Frontal cortex (tissue), 4 donors: ENCODE results near the gene ERGIC1. TPM values are rescaled to one million over a fixed set of nuclear protein-coding genes. Genes with fewer than 3 reads are reported as not detected.
"Not testable (repeated sequence)": the region's sequence is repeated elsewhere in the genome, so short reads cannot be mapped to it uniquely, and the experiment has no call there.

Experiments
- DNase-seq, 2 donors: peaks; one replicate each; pipeline ENCODE4 v3.0.0; 2012; ENCODE audit warnings: low spot score in 2 of 2
- FAIRE-seq: peaks from 2 replicates; lab custom pipeline; 2012; peaks lifted over from hg19 to GRCh38; lab: Jason Lieb, UNC
- total RNA-seq: library from RNA; depleted of rRNA; stranded (reverse); fragments of >200 nt; gene quantifications from one replicate; pipeline ENCODE4 v1.2.3, GENCODE V29; 2014
- donor health status: control.
- donor health status: control.
- donor health status: control.

Gene ERGIC1
- total RNA-seq, 1 donor from 2014 or later = 33.0 TPM

DNA sequence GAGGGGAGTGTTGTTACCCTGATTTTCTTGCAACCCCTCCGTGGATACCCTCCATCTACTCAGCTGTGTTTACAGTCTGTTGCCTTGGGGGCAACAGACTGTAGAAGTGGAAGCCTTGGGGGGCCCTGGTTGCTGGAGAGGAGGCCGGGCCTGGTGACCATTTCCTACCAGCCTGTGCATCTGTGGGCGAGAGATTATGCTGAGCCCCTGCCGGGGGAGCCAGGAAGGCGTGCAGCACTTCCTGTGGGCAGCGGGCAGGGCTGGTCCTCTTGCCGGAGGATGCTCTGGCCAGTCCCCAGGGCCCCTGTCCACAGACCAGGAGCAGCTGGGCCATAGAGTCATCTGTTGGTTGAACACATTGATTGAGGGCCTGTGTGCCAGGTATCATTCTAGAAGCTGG, 11.1 kb downstream of the ERGIC1 start:
- FAIRE-seq (no peak), DNase-seq (no peak)

DNA sequence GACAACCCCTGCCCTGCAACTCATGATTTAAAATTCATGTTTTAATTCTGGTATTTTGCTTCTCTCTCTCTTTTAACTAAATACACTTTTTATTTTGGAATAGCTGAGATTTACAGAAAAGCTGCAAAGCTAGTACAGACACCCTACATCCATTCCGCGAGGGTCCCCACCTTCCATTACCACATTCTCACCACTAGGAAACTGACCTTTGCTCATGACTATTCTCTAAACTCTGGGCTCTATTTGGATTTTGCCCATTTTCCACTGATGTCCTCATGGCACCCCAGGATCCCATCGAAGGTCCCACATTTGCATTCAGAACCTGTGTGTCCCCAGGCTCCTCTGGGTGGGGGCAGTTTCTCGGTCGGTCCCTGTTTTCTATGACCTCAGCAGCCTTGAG, 11.5 kb downstream of the ERGIC1 start:
- no peak for FAIRE-seq
- DNase-seq = no peak

DNA sequence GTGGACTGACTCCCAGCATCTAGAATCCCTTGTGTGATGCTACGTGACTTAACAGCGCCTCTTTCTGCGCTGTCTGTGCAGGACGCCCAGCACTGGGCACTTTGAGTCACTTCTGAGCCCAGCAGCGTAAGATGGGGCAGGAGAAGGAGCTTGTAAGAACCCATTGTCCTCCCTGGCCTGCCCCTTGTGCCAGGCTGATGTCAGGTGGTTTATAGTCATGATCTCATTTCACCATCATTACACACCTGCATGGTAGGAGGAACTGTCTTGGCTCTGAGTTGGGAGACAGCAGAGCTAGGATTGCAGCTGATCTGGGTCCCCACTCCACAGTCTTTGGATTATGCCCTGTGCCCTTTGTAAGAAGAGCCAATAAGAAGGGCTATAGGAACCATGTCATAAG, 12.2 kb downstream of the ERGIC1 start:
- no peak for FAIRE-seq

DNA sequence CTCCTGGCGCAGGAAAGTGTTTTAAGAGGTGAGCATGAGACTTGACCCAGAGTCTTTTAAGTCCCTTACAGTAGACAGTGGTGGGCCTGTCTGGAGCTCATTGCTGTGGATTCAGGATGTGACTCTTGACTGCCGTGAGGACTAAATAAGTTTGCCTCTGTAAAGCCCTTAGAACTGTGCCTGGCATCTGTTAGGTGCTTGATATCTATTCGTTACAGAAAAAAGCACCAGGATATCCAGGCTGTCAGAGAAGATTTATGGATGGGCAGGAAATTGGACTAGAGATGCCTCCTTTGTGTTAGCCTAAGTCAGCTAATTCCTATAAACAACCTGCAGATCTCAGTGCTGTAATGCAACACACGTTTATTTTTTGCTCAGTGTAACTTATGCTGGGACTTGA, 12.6 kb downstream of the ERGIC1 start:
- no peak for FAIRE-seq

More for the DNA sequence above, 12.2 kb downstream of the ERGIC1 start:
- DNase-seq = no peak

DNA sequence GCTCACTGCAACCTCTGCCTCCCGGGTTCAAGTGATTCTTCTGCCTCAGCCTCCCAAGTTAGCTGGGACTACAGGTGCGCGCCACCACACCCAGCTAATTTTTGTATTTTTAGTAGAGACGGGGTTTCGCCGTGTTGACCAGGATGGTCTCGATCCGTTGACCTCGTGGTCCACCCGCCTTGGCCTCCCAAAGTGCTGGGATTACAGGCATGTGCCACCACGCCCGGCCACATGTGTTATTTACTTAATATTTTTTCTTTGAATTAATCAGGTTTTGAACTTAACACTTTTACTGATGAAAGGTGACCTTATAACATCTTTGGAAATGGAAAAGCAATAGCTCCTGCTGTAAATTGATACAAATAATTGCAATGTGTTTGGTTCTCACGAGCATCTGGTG, 13.5 kb downstream of the ERGIC1 start:
- not testable (repeated sequence) for DNase-seq, FAIRE-seq

More for the DNA sequence above, 12.6 kb downstream of the ERGIC1 start:
- DNase-seq = no peak

DNA sequence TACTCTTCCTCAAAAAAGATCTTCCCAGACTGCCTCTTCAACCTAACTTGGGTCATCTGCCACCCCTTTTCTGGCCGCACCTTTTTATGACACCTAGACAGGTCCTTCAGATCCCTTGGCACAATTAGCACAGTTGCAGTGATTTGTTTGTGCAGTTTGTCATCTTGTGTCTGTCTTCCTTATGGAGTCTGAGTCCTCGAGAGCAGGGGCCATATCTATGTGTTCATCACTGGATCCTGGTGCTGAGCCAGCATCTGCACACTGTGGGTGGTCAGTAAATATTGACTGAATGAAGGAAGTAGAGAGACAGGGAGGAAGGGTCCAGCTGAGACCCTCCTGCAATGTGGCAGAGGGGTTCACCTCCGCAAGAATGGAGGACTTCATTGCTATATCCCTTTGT, 14.4 kb downstream of the ERGIC1 start:
- FAIRE-seq (no peak), DNase-seq (no peak)

DNA sequence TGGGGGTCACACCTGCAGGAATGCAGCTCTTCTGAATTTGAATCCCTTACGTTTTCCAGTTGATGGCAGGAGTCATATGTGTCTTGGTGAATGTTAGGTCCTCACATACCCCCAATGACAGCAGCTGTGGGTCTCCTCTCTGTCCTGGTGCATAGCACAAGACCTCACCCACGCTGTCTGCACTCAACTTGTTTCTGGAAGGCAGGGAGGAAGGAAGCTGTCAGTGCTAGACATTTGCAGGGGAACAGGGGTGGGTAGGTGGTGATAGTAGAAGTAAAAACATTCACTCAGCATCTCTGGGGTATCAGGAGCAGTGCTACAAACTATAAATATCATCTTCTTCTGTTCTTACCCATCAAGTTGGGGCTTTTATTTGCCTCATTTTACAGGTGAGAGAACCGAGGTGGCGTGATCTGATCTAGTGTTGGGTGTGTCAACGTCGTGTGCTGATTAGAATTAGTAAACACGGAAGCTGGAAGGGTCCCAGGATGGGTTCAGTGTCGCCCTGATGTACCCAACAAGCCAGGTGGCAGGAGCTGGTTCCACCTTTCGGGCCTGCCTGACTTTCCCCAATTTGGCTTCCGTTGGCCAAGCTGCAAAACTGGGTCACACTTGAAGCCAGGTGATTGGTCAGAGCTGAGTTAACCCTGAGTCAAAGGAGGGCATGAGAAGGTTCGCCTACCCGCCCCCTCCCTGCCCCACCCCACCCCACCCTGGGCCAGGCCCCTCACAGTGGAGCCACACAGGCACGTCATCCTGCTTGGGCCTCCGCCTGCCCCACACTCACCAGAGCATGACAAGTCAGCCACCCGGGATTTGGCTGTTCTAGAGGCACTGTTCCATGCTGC, 15.8 kb downstream of the ERGIC1 start:
- DNase-seq = no peak
- FAIRE-seq = no peak

DNA sequence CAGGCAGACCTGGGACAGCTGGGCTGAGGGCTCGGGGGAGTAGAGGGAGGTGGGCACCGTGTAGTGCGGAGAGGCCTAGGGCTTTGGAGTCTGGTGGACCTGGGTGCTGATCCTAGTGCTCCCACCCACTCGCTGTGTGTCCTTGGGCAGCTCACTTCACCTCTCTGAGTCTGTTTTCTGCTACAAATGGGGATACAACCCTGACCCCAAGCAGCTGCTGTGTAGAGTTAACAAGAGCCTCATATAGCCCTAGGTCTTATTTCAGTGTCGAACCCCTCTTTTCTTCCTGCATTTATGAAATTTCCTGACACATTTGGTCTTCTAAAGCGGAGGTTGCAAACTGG, 16.4 kb downstream of the ERGIC1 start:
- DNase-seq = no peak
- no peak for FAIRE-seq

DNA sequence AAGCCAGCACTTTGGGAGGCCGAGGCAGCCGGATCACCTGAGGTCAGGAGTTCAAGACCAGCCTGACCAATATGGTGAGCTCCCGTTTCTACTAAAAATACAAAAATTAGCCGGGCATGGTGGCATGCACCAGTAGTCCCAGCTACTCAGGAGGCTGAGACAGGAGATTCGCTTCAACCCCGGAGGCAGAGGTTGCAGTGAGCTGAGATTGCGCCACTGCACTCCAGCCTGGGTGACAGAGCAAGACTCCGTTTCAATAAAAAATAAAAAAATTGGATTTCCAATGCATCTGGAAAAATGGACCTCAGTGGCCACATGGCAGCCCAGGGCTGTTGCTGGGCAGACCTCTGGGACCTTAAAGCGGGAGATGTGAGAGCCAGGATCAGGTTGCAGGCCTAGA, 17.2 kb downstream of the ERGIC1 start:
- not testable (repeated sequence) for DNase-seq, FAIRE-seq

DNA sequence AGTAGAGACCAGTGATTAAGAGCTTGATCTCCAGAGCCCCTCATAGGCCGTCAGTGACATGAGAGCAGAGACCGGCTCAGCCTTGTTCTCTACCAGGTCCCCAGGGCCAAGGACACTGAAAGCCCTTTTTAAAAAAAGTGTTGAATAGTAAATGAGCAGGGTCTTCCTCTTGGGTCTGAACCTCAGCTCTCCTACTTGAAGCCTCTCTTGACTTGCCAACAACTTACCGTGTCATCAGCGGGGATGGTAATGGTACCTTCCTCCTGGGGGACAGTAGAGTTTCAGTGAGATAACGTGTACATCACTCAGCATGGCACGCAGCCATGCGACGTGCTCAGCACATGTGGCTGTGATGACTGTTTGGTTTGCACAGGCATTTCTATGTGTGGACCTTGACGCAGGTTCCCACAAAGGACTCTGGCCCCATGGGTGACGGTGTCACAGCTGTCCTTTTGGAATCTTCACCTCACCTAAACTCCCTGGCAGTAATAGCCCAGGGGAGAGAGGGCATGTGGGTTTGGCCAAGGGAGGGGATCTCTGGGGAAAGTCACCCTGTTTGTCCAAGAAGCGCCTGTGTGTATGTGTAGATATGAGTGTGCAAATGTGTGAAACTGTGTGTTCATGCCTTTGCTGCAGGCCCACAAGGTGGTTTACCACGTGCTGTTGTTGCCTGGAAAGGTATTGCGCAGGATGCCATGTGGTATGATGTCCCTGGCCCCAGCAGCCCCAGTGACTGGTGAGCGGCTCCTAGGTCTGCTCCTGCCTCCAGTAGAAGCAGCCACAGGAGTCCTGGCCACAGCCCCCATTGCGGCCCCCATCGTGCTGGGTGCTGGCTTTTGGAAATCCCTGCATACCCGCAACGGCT, 18.7 kb downstream of the ERGIC1 start:
- FAIRE-seq = no peak
- no peak for DNase-seq

DNA sequence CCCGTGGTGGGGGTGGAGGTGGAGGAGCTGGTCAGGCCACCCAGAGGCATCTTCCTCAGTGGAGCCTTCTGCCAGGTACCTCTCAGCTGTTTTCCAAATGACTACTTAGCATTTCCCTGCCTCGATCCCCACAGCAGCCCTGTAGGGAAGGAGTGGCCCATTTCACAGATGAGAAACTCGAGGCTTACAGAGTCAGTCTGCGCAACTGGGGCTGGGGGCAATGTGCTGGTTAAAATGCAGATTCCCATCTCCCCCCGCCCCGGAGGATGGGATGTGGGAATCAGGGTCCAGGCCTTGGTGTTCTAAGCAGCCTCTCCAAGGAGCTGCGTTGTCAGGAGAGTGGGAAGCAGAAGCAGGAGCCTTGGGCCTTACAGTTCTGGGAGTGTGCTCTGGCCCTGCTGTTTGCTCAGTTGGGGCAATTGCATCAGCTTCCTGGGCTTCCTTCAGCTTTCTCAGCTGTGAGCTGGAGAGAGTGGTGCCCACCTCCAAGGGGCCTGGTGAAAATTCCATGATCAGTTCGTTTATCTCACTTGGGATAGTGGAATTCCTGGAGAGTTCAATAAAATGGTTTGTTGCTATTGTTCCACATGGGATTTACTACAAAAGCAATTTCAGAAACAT, 19.4 kb downstream of the ERGIC1 start:
- FAIRE-seq = no peak
- no peak for DNase-seq

DNA sequence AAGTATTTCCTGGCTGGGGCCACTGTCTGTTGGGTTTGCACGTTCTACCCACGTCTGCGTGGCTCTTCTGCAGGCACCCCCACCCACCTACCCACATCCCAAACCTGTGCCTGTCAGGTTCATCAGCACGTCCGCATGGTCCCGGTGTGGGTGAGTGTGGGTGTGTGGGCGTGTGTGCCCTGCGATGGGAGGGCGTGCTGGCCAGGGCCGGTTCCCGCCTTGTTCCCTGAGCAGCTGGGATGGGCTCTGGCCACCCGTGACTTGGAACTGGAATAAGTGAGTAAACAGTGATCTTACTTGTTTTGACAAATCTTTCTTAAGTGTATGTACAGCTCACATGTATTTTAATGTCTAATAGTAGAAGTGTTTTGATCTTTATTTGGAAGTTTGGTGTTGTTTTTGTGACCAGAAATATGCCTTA, 20.4 kb downstream of the ERGIC1 start:
- FAIRE-seq (no peak), DNase-seq (no peak)

DNA sequence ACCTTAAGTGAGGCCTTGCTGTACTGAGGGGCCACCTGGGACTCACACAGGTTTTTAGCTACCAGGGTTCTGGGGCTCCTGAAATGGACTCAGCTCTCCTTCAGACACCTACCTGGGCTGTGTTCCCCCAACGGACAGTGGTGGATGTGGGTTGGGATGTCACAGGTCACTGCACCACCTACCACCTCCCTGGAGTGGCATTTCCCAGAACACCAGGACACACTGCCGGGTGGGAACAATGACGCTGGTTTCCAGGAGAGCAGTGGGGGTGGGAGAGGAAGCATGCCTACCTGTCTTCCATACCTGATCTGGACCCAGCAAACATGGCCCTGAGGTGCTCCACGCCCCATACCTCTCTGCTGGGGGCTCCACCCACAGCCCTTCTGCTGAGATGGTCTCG, 20.9 kb downstream of the ERGIC1 start:
- no peak for FAIRE-seq

DNA sequence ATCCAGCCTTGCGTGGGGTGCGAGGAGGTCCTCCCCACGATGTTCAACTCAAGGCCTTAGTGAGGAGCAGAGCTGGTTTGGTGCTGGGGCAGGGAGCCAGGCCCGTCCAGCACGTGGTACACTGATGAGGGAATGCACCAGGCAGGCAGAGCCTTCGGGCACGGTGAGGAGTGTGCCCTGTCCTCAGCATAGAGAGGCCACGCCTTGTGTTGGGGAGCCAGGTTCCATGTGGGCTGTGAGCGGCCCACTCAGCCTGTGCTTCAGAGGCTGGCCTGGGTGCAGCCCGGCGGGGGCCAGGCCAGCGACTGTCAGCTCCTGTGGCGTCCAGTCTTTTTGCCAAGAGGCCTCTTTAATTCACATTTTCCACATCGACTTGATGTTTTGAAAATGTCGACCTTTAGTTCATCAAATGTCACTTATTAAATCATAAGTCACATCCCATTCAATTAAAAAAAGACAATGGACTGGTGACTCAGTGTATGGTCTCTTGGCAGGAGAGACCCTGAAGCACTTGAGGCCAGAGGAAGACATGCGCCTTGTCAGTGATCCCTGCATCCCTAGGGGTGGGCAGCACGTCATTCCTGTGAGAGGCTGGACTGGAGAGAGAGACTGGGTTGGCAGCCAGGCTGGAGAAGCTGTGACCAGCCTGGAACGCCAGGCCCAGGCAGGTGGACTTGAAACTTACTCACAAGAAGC, 21.7 kb downstream of the ERGIC1 start:
- no peak for DNase-seq
- FAIRE-seq = no peak

More for the DNA sequence above, 20.9 kb downstream of the ERGIC1 start:
- DNase-seq = no peak

DNA sequence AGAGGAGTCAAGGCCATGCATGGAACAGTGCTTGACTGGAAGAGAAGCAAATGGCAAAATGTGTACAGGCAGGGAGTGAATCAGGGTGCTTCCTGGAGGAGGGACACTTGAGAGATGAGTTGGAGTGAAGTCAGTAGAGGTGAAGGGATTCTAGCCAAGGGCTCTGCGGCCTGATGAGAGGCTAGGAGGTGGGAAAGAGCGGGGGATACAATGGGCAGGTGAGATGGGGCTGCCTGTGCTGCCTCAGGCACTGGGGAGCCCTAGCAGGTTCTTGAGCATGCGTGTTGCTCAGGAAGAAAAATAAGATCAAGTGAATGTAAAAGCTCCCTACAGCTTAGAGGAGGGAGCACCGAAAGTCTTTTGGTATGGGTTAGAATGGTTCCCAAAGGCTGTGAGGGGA, 22.3 kb downstream of the ERGIC1 start:
- FAIRE-seq = no peak
- no peak for DNase-seq

DNA sequence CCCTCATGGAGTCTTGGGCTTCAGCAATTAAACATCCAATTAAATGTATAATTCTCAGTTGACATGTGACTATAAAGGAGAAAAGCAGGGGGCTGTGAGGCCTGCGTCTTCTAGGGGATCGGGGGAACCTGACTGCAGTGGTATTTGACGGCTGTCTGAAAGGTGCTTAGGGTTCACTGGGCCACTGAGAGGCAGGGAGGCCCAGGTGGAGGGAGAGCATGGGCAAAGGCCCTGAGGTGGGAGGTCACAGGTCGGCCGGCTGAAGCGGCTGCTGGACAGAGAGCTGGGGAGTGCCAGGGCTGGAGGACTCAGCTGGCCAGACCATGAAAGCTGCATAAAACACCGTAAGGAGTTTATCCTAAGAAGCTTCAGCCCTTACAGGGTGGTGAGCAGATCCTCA, 23.9 kb downstream of the ERGIC1 start:
- DNase-seq (no peak), FAIRE-seq (no peak)

DNA sequence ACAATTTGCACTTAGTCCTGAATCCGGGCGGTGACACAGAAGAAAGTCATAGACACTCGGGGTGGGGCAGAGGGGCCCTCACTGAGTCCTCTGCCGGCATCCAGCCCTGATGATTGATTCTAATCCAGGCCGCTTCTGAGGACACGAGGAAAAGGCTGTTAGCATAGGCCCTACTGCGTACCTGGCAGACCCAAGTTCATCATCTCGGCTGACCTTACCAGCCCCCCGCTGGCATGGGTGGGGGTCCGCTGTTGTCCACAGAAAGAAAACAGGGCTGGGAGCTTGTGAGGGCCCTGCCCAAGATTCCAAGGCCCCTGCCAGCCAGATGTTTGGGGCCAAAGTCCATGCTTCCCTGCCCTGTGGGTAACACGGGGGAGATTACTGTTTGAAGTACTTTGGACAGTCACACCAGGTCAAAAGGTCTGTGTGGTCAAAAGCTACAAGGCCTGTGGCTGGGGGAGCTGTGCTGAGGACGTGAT, 24.5 kb downstream of the ERGIC1 start:
- DNase-seq = no peak
- FAIRE-seq = no peak

DNA sequence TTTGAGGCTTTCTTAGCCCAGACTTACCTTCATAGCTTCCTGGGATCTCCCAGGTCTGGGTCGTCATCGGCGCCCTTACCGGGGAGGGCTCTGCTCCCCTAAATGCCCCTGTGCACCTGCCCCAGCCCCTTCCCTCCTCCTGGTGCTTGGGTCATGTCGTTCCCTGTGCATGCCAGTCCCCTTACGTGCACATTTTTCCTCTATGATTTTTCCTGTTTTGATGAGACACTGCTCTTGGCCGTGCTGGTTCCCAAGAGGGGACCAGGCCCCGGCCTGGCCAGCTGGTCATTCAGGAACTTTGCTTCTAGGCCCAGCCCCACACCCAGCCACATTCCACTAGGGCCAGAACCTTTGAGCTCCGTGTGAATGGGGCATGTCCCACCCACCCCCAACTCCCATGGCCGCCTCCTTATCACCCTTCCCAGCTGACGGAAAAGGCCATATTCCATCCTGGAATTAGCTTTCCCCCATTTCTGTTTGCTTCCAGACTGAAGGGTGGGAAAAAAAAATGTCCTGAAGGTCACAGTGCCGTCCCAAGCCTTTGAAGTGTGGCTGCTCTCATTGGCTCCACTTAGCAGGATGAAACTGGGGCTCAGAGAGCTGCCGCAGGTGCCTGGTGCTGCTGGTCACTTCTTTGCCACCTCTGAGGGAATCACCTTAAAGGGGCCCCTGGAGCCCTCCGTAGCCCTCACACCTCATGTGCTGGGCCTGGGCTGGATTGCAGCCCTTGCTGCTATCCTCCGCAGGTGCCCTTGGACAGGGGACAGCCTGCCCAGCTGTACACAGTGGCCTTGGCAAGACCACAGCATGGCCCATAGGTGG, 25.1 kb downstream of the ERGIC1 start:
- DNase-seq (no peak), FAIRE-seq (no peak)

DNA sequence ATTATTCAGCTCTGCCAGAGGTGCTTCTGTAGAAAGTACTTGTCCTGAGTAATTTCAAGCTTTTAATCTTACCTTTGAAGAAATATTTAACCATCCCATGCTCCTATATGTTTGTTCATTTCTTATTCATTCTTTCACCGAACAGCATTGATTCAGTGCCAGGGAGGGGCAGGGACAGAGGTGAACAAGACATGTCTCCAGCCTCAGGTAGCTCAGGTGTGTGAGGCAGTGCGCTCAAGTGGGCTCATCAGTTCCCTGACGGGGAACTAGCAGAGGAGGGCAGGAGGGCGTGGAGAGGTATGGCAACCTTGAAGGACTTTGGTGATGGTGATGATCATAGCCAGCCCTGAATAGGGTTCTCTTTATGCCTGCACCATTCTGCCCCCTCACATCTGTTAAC, 25.9 kb downstream of the ERGIC1 start:
- DNase-seq (no peak), FAIRE-seq (no peak)
